SK-MEL-5 (cell line): ENCODE data around the gene CDC27. TPM values are rescaled to one million over a fixed set of nuclear protein-coding genes. Genes with fewer than 3 reads are reported as not detected.

Source experiments
- total RNA-seq: library from RNA; depleted of rRNA; stranded (reverse); fragments of >200 nt; shearing (Covaris generic); gene quantifications from 2 replicates; pipeline ENCODE4 v1.2.3, GENCODE V29; 2014; rRNA removed

The CDC27 gene
- total RNA-seq, 1 experiment from 2014 or later = 130 TPM

Other genes starting within 250 kb of the CDC27 start
- not detected in 2 replicates for gene RPRML, start 210.0 kb downstream of the CDC27 start, total RNA-seq
- gene MYL4, start 20.1 kb upstream of the CDC27 start, total RNA-seq = not detected in 2 replicates
- 11.5 and 12.1 TPM in 2 replicates for gene ITGB3, start 64.5 kb upstream of the CDC27 start, total RNA-seq
- gene EFCAB13, start 134.7 kb upstream of the CDC27 start, total RNA-seq = 1.8 and 2.7 TPM in 2 replicates